NCI-H524 (cell line): ENCODE measurements around the gene RGS14.

ENCODE experiments used
- DNase-seq, 2 experiments: peaks; one replicate each; lab custom pipeline; 2025; lab: John Stamatoyannopoulos, UW

RGS14 gene

GRCh38 chr5:177380805-177381126, 23.0 kb downstream of the RGS14 start:
- DNase-seq: no peak

- peak in 1 of 2 experiments; percentile 3 for DNase-seq
These were observed 24.8 kb downstream of the RGS14 start for GRCh38 chr5:177382423-177383029.

- DNase-seq: no peak
These were observed 25.5 kb downstream of the RGS14 start for GRCh38 chr5:177383181-177383580.

GRCh38 chr5:177384134-177384533, 26.4 kb downstream of the RGS14 start, which contains the start of gene SLC34A1:
Gene SLC34A1, plus strand, starts transcription at chr5:177384434. Its CDS starts 1,308 bp downstream, at chr5:177385742.
- DNase-seq: no peak

- DNase-seq: no peak
These were observed 28.0 kb downstream of the RGS14 start for GRCh38 chr5:177385720-177386119.

GRCh38 chr5:177386542-177386941, 28.8 kb downstream of the RGS14 start:
- DNase-seq: no peak

GRCh38 chr5:177387405-177387804, 29.7 kb downstream of the RGS14 start:
- no peak for DNase-seq

- no peak for DNase-seq
These were observed 30.9 kb downstream of the RGS14 start for GRCh38 chr5:177388521-177389052.

GRCh38 chr5:177389241-177390169, 31.8 kb downstream of the RGS14 start:
- DNase-seq: no peak

- DNase-seq: peak; percentile 77 to 81
These were observed 32.9 kb downstream of the RGS14 start for GRCh38 chr5:177390363-177391300.

GRCh38 chr5:177392765-177393164, 35.0 kb downstream of the RGS14 start:
- DNase-seq: no peak

GRCh38 chr5:177393206-177393765, 35.6 kb downstream of the RGS14 start:
- no peak for DNase-seq

- DNase-seq: no peak
These were observed 36.3 kb downstream of the RGS14 start for GRCh38 chr5:177393990-177394389.

- no peak for DNase-seq
These were observed 38.4 kb downstream of the RGS14 start for GRCh38 chr5:177396078-177396477.

GRCh38 chr5:177396807-177397206, 39.1 kb downstream of the RGS14 start:
- no peak for DNase-seq

- no peak for DNase-seq
These were observed 40.2 kb downstream of the RGS14 start for GRCh38 chr5:177397875-177398390.

GRCh38 chr5:177399997-177400868, 42.5 kb downstream of the RGS14 start, which contains the start of gene PFN3:
Gene PFN3, minus strand, starts transcription at chr5:177400661. Its CDS starts 85 bp downstream, at chr5:177400576.
- no peak for DNase-seq

GRCh38 chr5:177402271-177403043, 44.7 kb downstream of the RGS14 start:
- peak; percentile 54 to 77 for DNase-seq

GRCh38 chr5:177403102-177403791, 45.5 kb downstream of the RGS14 start:
- peak; percentile 25 to 38 for DNase-seq
